GM06990 (cell line): ENCODE measurements around the gene SCLY.
"Not testable (repeated sequence)": the region's sequence is repeated elsewhere in the genome, so short reads cannot be mapped to it uniquely, and the experiment has no call there.

ENCODE experiments used
- DNase-seq: peaks from one replicate; pipeline ENCODE4 v3.0.0-alpha.2; 2011; ENCODE audit not compliant: insufficient read length; ENCODE audit errors: extremely low read depth
- H3K27me3 ChIP-seq: replicated peaks from 2 replicates; pipeline ENCODE4 v1.6.0; 2011; ENCODE audit warnings: low read length; ENCODE audit not compliant: control insufficient read depth, insufficient read depth
- H3K36me3 ChIP-seq: 2 replicates; pipeline ENCODE4 v1.5.1; 2011; ENCODE audit warnings: low read length; ENCODE audit not compliant: control insufficient read depth, insufficient read depth
- H3K4me3 ChIP-seq: replicated peaks from 2 replicates; pipeline ENCODE4 v1.5.1; 2011; ENCODE audit warnings: low read depth, mild to moderate bottlenecking, control low read depth, low read length
- CTCF ChIP-seq: IDR thresholded peaks from 2 replicates; pipeline ENCODE4 v1.5.1; 2011; ENCODE audit warnings: low read length, control low read depth, mild to moderate bottlenecking, inconsistent platforms; ENCODE audit not compliant: insufficient read depth, poor library complexity, severe bottlenecking

The SCLY gene

GRCh38 chr2:238032755-238033337 is 28.0 kb upstream of the SCLY start:
- DNase-seq: peak; percentile 23
- Histone ChIP-seq H3K36me3 (peaks cover 14% of the 10 kb centered on the region), H3K27me3 (no peaks in the 10 kb centered on the region), H3K4me3 (no peak overlapping the region)
- no peak for TF ChIP-seq CTCF

- DNase-seq, H3K4me3 ChIP-seq, H3K27me3 ChIP-seq: not testable (repeated sequence)
- H3K36me3 ChIP-seq: peaks cover 17% of the 10 kb centered on the region
Observed at GRCh38 chr2:238033991-238034390, 26.8 kb upstream of the SCLY start.

- H3K36me3 ChIP-seq: peaks cover 14% of the 10 kb centered on the region
- no peaks in the 10 kb centered on the region for H3K27me3 ChIP-seq
- DNase-seq: no peak
- no peak for TF ChIP-seq CTCF
- H3K4me3 ChIP-seq: no peak overlapping the region
Observed at GRCh38 chr2:238038203-238038602, 22.6 kb upstream of the SCLY start.

- H3K27me3 ChIP-seq: no peaks in the 10 kb centered on the region
- peaks cover 15% of the 10 kb centered on the region for H3K36me3 ChIP-seq
- H3K4me3 ChIP-seq: no peak overlapping the region
- DNase-seq: no peak
- no peak for TF ChIP-seq CTCF
Observed at GRCh38 chr2:238039151-238039550, 21.6 kb upstream of the SCLY start.

- H3K36me3 ChIP-seq: peaks cover 15% of the 10 kb centered on the region
- no peak for TF ChIP-seq CTCF
- no peak overlapping the region for H3K4me3 ChIP-seq
- H3K27me3 ChIP-seq: no peaks in the 10 kb centered on the region
- DNase-seq: no peak
Observed at GRCh38 chr2:238039985-238040384, 20.8 kb upstream of the SCLY start.

- Histone ChIP-seq H3K4me3 (no peak overlapping the region), H3K36me3 (peaks cover 14% of the 10 kb centered on the region), H3K27me3 (no peaks in the 10 kb centered on the region)
- no peak for TF ChIP-seq CTCF
- DNase-seq: no peak
Observed at GRCh38 chr2:238040918-238041317, 19.9 kb upstream of the SCLY start.
